Measurements from ENCODE around the gene DACT1.

- TF ChIP-seq SUZ12 (IDR thresholded peaks at IDR 0.05) (no peak), TARDBP (IDR thresholded peaks at IDR 0.05) (no peak), L3MBTL2 (conservative IDR thresholded peaks at IDR 0.05) (no peak), ELF4 (IDR thresholded peaks at IDR 0.05) (no peak), FOXA1 (IDR thresholded peaks at IDR 0.05) (no peak), SP1 (IDR thresholded peaks at IDR 0.05) (no peak), NFRKB (IDR thresholded peaks at IDR 0.05) (no peak), HDGF (IDR thresholded peaks at IDR 0.05; ENCODE audit: borderline replicate concordance) (no peak), LEF1 (IDR thresholded peaks at IDR 0.05; ENCODE audit: borderline replicate concordance) (no peak), ZNF384 (IDR thresholded peaks at IDR 0.05) (no peak), ARNT (IDR thresholded peaks at IDR 0.05) (no peak), BHLHE40 (IDR thresholded peaks at IDR 0.05; ENCODE audit: borderline replicate concordance) (no peak), FOXM1 (IDR thresholded peaks at IDR 0.05; ENCODE audit: borderline replicate concordance) (no peak), CTBP1 (IDR thresholded peaks at IDR 0.05; ENCODE audit: borderline replicate concordance) (no peak)
Measured at GRCh38 chr14:58660407-58660806, 22.6 kb downstream of the DACT1 start.
